Measurements from ENCODE around the gene EFCC1.

Gene EFCC1

DNA sequence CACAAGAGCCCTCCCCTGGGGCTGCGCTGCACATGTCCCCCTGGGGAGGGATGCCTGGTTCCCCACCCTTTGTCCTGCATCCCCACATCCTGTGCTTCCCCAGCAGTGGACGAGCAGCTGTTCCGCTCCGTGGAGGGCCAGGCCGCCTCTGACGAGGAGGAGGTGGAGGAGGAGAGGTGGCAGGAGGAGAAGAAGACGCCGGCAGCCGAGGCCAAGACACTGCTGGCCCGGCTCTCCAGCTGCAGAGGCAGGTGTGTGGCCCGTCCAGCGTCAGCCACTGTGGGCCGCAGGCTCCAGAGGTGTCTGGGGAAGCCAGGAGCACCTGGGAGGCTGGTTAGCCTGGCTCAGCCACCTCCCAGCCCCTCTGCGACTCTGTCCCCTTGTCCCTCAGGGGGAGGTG, 31.6 kb downstream of the EFCC1 start:
- no peak for DNase-seq (ENCODE audit: low read depth in 2 of 2)

- no peak for DNase-seq (ENCODE audit: low read depth in 2 of 2)
Observed at GRCh38 chr3:129033151-129033550, 32.0 kb downstream of the EFCC1 start.

GRCh38 chr3:129033633-129034321, 32.7 kb downstream of the EFCC1 start:
- DNase-seq (ENCODE audit: low read depth in 2 of 2), result no peak

GRCh38 chr3:129034642-129035041, 33.5 kb downstream of the EFCC1 start:
- DNase-seq (ENCODE audit: low read depth in 2 of 2), result no peak

GRCh38 chr3:129035360-129036221, 34.5 kb downstream of the EFCC1 start:
- no peak for DNase-seq (ENCODE audit: low read depth in 2 of 2)

- DNase-seq (ENCODE audit: low read depth in 2 of 2), result no peak
Observed at GRCh38 chr3:129036222-129037092, 35.4 kb downstream of the EFCC1 start.

GRCh38 chr3:129037093-129037419, 36.0 kb downstream of the EFCC1 start:
- no peak for DNase-seq (ENCODE audit: low read depth in 2 of 2)

GRCh38 chr3:129038121-129038855, 37.2 kb downstream of the EFCC1 start:
- no peak for DNase-seq (ENCODE audit: low read depth in 2 of 2)

DNA sequence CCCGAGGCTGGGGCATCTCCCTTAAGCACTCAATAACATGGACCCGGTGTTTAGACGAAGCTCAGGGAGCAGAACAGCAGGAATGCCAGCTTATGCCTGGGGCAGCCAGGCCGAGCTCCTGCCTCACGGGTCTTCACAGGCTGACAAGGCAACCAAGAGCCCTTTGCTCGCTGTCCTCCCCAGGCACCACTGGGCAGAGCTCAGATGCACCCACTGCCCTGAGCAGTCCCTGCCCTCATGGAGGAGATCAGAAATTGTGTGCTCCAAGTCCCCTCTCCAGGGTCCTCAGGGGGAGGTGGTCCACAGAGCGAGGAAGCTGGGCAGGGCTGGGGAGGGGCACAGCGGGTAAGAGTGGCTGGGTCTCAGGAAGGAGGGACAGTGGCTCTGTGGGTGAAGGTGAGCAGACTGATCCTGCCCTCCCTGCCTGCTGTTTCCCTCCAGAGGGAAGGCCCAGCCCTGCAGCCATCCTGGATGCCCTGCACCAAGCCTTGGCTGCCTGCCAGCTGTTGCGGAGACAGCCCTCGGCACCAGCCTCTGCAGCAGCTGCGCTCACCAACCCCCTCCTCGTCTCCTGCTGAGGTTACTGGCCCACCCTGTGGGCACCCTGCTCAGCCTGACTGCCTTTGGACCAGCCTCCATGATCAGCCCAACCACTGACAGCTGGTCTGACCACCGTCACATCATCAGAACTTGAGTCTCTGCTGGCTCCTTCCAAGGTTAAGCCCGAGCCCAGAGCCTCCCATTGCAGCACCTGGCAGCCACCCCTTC, 38.4 kb downstream of the EFCC1 start:
- DNase-seq (ENCODE audit: low read depth in 2 of 2), result no peak

GRCh38 chr3:129040039-129040336, 38.9 kb downstream of the EFCC1 start:
- DNase-seq (ENCODE audit: low read depth in 2 of 2), result no peak

GRCh38 chr3:129040579-129041300, 39.6 kb downstream of the EFCC1 start:
- no peak for DNase-seq (ENCODE audit: low read depth in 2 of 2)

DNA sequence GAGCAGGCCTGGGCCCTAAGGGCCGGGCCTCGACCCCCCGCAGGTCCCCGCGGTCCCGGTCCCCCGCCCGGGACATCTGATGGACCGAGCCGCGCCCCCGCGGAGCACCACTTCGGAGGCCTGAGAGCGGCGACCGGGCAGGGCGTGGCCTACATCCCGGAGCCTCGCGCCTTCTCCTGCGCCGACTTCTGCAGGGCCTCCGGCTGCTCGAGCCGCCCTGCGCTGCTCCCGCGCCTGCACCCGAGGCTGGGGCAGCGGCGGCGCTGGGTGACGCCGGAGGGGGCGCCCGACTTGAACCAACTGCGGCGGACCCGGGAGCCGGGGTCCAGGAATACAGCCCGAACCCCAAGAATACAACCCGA, 44.6 kb downstream of the EFCC1 start:
- DNase-seq (ENCODE audit: low read depth in 2 of 2), result peak in 1 of 2 donors; percentile 36

DNA sequence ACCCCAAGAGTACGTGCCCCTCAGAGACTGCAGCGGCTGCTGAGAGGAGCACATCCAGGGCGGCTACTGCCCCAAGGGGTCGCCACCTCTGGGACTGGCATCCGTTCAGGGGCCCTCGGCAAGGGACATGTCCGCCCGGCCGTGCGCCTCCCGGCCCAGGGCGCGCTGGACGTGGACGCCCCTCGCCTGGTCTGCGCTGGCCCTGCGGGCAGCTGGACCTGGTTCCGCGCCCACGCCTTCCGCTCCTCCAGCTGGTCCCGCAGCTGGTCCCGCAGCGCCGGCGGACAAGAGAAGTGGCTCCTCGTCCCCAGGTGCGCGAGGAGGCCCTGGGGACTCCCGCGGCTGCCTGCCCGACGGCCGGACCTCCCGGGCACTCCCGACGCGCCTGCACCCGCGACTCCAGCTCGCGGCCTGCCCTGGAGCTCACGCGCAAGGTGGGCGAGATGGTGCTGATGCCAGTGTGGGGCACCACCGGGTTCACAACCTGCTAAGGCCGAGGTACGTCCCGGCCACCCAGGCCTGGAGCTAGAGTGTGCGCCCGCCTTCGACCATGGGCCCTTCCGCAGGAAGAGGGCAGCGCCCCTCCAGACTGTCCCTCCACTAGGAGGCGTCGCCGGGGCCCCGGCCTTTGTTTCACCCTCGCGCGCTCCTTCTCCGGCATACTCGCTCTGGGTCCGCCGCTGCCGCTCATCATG, 45.1 kb downstream of the EFCC1 start:
- peak in 1 of 2 donors; percentile 30 for DNase-seq (ENCODE audit: low read depth in 2 of 2)

- DNase-seq (ENCODE audit: low read depth in 2 of 2), result no peak
Observed at GRCh38 chr3:129046732-129047552, 45.8 kb downstream of the EFCC1 start.

- DNase-seq (ENCODE audit: low read depth in 2 of 2), result no peak
Observed at GRCh38 chr3:129047553-129047839, 46.4 kb downstream of the EFCC1 start.

DNA sequence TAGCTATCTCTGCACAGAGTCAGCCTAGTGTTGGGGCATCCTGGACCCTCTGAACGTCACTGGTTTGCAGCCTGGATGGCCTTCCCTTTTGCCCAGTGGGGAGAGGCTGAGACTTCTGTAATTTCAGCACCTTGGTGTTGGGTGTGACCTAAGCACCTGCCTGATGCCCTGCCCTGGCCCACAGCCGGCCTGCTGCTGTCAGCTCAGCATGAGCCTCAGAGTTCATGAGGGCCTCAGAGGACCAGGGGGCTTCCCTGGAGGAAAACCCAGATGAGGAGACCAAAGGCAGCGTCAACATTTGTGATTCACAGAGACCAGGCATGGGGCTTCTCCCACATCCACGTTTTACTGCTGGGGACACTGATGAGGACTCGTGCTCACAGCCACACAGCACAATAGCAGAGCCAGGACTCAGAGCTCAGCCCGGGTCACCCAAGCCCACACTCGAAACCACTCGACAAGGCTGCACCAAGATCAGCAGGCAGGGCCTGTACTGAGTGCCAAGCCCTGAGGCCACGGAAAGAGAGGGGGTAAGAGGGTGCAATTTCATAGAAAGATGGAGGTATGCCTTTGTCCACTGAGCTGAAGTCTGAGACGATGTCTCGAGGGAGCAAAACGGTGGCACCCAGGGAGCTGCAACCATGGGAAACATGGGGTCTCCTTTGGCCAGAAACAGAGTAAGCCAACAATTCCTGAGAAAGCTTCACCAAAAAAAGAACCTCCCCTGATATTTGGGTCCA, 49.6 kb downstream of the EFCC1 start:
- no peak for DNase-seq (ENCODE audit: low read depth in 2 of 2)

DNA sequence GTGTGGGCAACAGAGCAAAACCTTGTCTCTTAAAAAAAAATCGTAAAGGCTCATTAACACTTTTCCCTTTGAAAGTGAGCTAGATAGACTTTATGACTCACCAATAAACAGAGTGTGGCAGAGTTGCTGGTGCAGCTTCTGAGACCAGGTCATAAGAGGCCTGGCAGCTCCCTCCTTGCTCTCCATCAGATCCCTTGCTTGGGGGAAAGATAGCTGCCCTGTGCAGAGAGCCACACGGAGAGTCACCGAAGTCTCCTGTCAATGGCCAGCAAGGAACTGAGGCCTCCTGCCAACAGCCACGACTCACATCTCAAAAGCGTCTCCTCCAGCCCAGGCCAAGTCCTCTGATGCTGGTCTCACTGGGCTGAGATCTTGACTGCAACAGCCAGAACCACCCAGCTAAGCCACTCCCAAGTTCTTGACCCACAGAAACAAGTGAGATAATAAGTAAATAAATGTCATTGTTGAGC, 50.8 kb downstream of the EFCC1 start:
- no peak for DNase-seq (ENCODE audit: low read depth in 2 of 2)

- no peak for DNase-seq (ENCODE audit: low read depth in 2 of 2)
Observed at GRCh38 chr3:129052675-129053074, 51.6 kb downstream of the EFCC1 start.

Data from stimulated activated CD8-positive, alpha-beta memory T cell treated with anti-CD3 and anti-CD28 coated beads, Interleukin-7, amount 100 ng/mL, for 4 hours (primary cell).